GM12878 (cell line): ENCODE results near the gene NFASC. TPM values are rescaled to one million over a fixed set of nuclear protein-coding genes. Genes with fewer than 3 reads are reported as not detected.
A peak's percentile ranks its signal among the peaks of the same experiment; 100 is the strongest.

Experiments used
- ATAC-seq: fragments of 200-7000 bp; cut with Tn5 transposase; 3 replicates; pipeline ENCODE4 v1.9.1; 2020; ENCODE audit warnings: mild to moderate bottlenecking, moderate library complexity
- BruUV-seq: library from RNA; stranded (reverse); fragments of 400-500 nt; replicated peaks from 2 replicates; lab custom pipeline; 2021; lab: Mats Ljungman, UMichigan
- CTCF ChIA-PET: fragments of 300-600 bp; sonication (Branson Sonifier 250); formaldehyde crosslinking; extraction: SDS; loops from one replicate; lab custom pipeline; 2021; ENCODE audit warnings: inconsistent platforms; lab: Yijun Ruan, JAX
- POLR2A ChIA-PET: fragments of 350-600 bp; formaldehyde crosslinking; extraction: SDS; loops from one replicate; lab custom pipeline; 2021; ENCODE audit warnings: inconsistent platforms; lab: Charles Lee
- RAD21 ChIA-PET: fragments of 300-600 bp; sonication (Branson Sonifier 250); formaldehyde crosslinking; loops from one replicate; lab custom pipeline; 2023; ENCODE audit warnings: antibody characterized with exemption; ENCODE audit not compliant: unreplicated experiment; lab: Charles Lee
- SMC1A ChIA-PET: fragments of 300-600 bp; sonication (Branson Sonifier 250); formaldehyde crosslinking; loops from one replicate; lab custom pipeline; 2023; ENCODE audit not compliant: unreplicated experiment, uncharacterized antibody; lab: Charles Lee
- DNase-seq: peaks from one replicate; pipeline ENCODE4 v3.0.0-alpha.2; 2011; ENCODE audit warnings: low read depth, low spot score
- FAIRE-seq: peaks from 3 replicates; lab custom pipeline; 2011; peaks lifted over from hg19 to GRCh38; lab: Jason Lieb, UNC
- H2AFZ ChIP-seq: 2 replicates; pipeline ENCODE4 v1.6.0; 2011; ENCODE audit warnings: low read depth, low read length, control low read depth; ENCODE audit not compliant: control insufficient read depth
- H3K27ac ChIP-seq: 2 replicates; pipeline ENCODE4 v1.5.1; 2011; ENCODE audit warnings: control low read depth; ENCODE audit not compliant: control insufficient read depth, insufficient read depth
- H3K27me3 ChIP-seq, 2 experiments: replicated peaks in 1 of 2; 2 replicates each; pipeline versions ENCODE4 v1.6.0 to v1.6.1; 2011; ENCODE audit warnings: low read length in 1 of 2; ENCODE audit not compliant: control insufficient read depth in 2 of 2, insufficient read depth in 2 of 2
- H3K36me3 ChIP-seq, 2 experiments: 2 replicates each; pipeline ENCODE4 v1.5.1; 2011; ENCODE audit warnings: low read length in 1 of 2; ENCODE audit not compliant: control insufficient read depth in 2 of 2, insufficient read depth in 2 of 2
- H3K4me1 ChIP-seq: 2 replicates; pipeline ENCODE4 v1.6.1; 2011; ENCODE audit warnings: mild to moderate bottlenecking, low read length, moderate library complexity, mixed read lengths; ENCODE audit not compliant: control insufficient read depth, insufficient read depth
- H3K4me2 ChIP-seq: 2 replicates; pipeline ENCODE4 v1.6.0; 2011; ENCODE audit warnings: control low read depth; ENCODE audit not compliant: control insufficient read depth, insufficient read depth
- H3K4me3 ChIP-seq: fragments of 200-600 bp; sonication (generic); 2 replicates; pipeline ENCODE4 v1.5.1; 2016
- H3K79me2 ChIP-seq: 2 replicates; pipeline ENCODE4 v1.6.0; 2011; ENCODE audit warnings: low read length; ENCODE audit not compliant: control insufficient read depth, insufficient read depth
- H3K9ac ChIP-seq: 2 replicates; pipeline ENCODE4 v1.8.0; 2011; ENCODE audit warnings: low read length, control low read depth, mixed read lengths; ENCODE audit not compliant: control insufficient read depth, insufficient read depth
- H3K9me3 ChIP-seq: replicated peaks from 3 replicates; pipeline ENCODE4 v1.5.1; 2011; ENCODE audit warnings: mild to moderate bottlenecking, low read length; ENCODE audit not compliant: control insufficient read depth, insufficient read depth
- H4K20me1 ChIP-seq: 2 replicates; pipeline ENCODE4 v1.6.0; 2011; ENCODE audit not compliant: control insufficient read depth, insufficient read depth
- ATF7 ChIP-seq: fragments of 450-650 bp; IDR thresholded peaks from 2 replicates; pipeline ENCODE4 v1.6.1; 2016; ENCODE audit warnings: low read depth, mild to moderate bottlenecking
- CHD1 ChIP-seq: IDR thresholded peaks from 2 replicates; pipeline ENCODE4 v1.6.1; 2012; ENCODE audit warnings: low read depth, low read length, improper control_type of control experiment
- NKRF ChIP-seq: fragments of 450-650 bp; conservative IDR thresholded peaks from 2 replicates; pipeline ENCODE4 v1.6.1; 2017; ENCODE audit warnings: mild to moderate bottlenecking, moderate library complexity
- TCF3 ChIP-seq: IDR thresholded peaks from 2 replicates; pipeline ENCODE4 v1.6.1; 2012; ENCODE audit warnings: low read depth, mild to moderate bottlenecking, low read length, borderline replicate concordance; ENCODE audit not compliant: insufficient read depth
- ZNF384 ChIP-seq: IDR thresholded peaks from 2 replicates; pipeline ENCODE4 v1.6.1; 2012; ENCODE audit warnings: low read depth, mild to moderate bottlenecking, low read length, improper control_type of control experiment, borderline replicate concordance
- WGBS: methylation state at CpG from one replicate; pipeline ENCODE4 v1.1.6; 2016; ENCODE audit warnings: low lambda C conversion rate; ENCODE audit not compliant: insufficient replicate concordance, insufficient coverage; ENCODE audit errors: missing lambda C conversion rate; 5-methylcytosine and 5-hydroxymethylcytosine counted together
- in situ Hi-C: fragments of 300-500 bp; cut with MboI; formaldehyde crosslinking; loops from 9 replicates; pipeline ENCODE4 v1.14.3; 2018; ENCODE audit warnings: mixed read lengths
- intact Hi-C: fragments of 100-400 bp; cut with micrococcal nuclease; formaldehyde crosslinking; loops from one replicate; pipeline ENCODE4 v1.14.2; 2022; ENCODE audit not compliant: unreplicated experiment
- polyA plus RNA-seq, 11 experiments: library from polyadenylated mRNA; depleted of rRNA in 4 of 11; unstranded in 6 of 11; stranded (reverse) in 5 of 11; fragments of >200 nt; fragmentation: Nextera tagmentation in 4 of 11; fragmentation: Illumina TruSeq in 1 of 11; extraction: Ambion mirVana in 4 of 11; extraction: Trizol in 1 of 11; gene quantifications; 1 replicate in 1 of 11; 2 replicates in 10 of 11; pipeline versions ENCODE4 v1.2.1 to v1.2.3, GENCODE V29; 2011 to 2016; ENCODE audit warnings: inconsistent platforms in 2 of 11, missing spikeins in 2 of 11, low read depth in 1 of 11
- total RNA-seq, 4 experiments: library from RNA; depleted of rRNA in 3 of 4; stranded (reverse); fragments of >200 nt in 3 of 4; fragmentation: Illumina TruSeq in 1 of 4; extraction: Trizol in 1 of 4; gene quantifications; 2 replicates each; pipeline versions ENCODE4 v1.2.1 to v1.2.3, GENCODE V29; 2013 to 2021
- TF ChIP-seq, protein P1 (sequence below): IDR thresholded peaks from 2 replicates; pipeline ENCODE4 v1.6.1; 2011; ENCODE audit warnings: borderline replicate concordance, low read depth, mild to moderate bottlenecking, moderate library complexity, low read length; ENCODE audit not compliant: insufficient read depth, poor library complexity, severe bottlenecking

NFASC gene
- total and polyA plus RNA-seq, 10 of the 15 experiments (the other 5 are each of a cell fraction or from before 2014, with no cell fraction given): 0.04 to 0.31 (median 0.12) TPM; not detected in 4

DNA sequence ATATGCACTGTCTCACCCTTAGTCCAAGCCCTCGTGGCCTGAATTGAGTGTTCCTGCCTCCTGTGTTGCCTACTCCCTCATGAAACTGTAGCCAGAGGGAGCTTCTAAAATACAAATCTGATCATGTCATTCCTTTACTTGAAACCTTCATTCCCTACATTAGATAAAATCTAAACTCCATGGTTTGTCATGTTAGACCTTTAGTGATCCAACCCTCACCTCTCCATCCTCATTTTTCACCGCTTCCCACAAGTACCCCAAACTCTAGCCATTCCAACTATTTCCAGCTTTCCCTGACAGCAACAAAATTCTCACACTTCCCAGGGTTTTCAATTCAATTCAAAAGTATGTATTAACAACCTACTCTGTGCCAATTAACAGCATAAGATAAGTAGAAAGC, 154.0 kb downstream of the NFASC start (continued):
- TF ChIP-seq NKRF (no peak), ZNF384 (no peak), ATF7 (no peak)
- TF ChIP-seq, all 136 proteins: peak for 0

DNA sequence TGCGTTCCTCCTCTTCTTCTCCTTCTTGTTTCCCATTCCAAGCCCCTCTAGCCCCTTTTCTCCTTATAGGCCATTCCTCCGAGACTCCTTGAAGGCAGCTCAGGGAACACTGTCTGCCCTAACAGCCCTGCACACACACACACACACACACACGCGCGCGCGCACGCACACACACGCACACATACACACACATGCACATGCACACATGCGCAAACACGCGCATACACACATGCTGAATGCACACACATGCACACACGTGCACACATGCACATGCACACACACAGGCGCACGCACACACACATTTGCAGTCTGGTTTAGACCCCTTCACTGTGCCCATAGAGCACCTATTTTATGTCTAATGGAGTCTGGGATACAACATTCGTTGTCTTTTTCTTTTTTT, 154.6 kb downstream of the NFASC start:
- BruUV-seq: no TSS peak
- ChIA-PET RAD21 (interaction anchor here (1.2 kb wide), 1 partner anchor 37 kb away, joined by 3 read pairs; no protein-coding TSS in a partner anchor), POLR2A (no interaction called here), SMC1A (no interaction called here), CTCF (no interaction called here)
- TF ChIP-seq ATF7 (no peak), TCF3 (0 out of 2 replicates have a peak, but pooled peaks have one; percentile 23), CHD1 (no peak)
- TF ChIP-seq, protein P1, sequence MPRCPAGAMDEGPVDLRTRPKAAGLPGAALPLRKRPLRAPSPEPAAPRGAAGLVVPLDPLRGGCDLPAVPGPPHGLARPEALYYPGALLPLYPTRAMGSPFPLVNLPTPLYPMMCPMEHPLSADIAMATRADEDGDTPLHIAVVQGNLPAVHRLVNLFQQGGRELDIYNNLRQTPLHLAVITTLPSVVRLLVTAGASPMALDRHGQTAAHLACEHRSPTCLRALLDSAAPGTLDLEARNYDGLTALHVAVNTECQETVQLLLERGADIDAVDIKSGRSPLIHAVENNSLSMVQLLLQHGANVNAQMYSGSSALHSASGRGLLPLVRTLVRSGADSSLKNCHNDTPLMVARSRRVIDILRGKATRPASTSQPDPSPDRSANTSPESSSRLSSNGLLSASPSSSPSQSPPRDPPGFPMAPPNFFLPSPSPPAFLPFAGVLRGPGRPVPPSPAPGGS: peak; percentile 88
- no peak overlapping the region for H3K27ac ChIP-seq
- no peaks in the 10 kb centered on the region for H4K20me1 ChIP-seq
- intact Hi-C loops: no loop called here
- in situ Hi-C loops: no loop called here
- no peaks in the 10 kb centered on the region for H3K9me3 ChIP-seq
- no peaks in the 10 kb centered on the region for H3K36me3 ChIP-seq
- no peak overlapping the region for H2AFZ ChIP-seq
- H3K79me2 ChIP-seq: no peaks in the 10 kb centered on the region
- no peak overlapping the region for H3K4me2 ChIP-seq
- no peaks in the 10 kb centered on the region for H3K4me1 ChIP-seq
- H3K4me3 ChIP-seq: no peak overlapping the region
- H3K9ac ChIP-seq: no peak overlapping the region
- WGBS: 62% methylated on average over 14 of the region's 16 CpGs
- DNase-seq (no peak), FAIRE-seq (no peak), ATAC-seq (no peak)
- peaks cover 0 to 10% of the 10 kb centered on the region in 2 experiments; a peak in 3 of 4 replicates for H3K27me3 ChIP-seq
